Hematopoietic multipotent progenitor cell treated with erythropoietin and hydrocortisone succinate and interleukin-3 and kit ligand, for 15 days (in vitro differentiated cells): Measurements from ENCODE around the gene KATNB1.

Experiments used
- DNase-seq: peaks from one replicate; pipeline ENCODE4 v3.0.0-alpha.2; 2015; ENCODE audit warnings: low spot score

Gene KATNB1

GRCh38 chr16:57735755-57736418 lies at the start of gene KATNB1:
TSS of gene KATNB1 (plus strand) at chr16:57735770. CDS start at chr16:57737244, 1,474 bp downstream.
- DNase-seq, result no peak

GRCh38 chr16:57686577-57686976 lies 49.0 kb upstream of the KATNB1 start:
- DNase-seq, result no peak

- no peak for DNase-seq
These were observed 48.1 kb upstream of the KATNB1 start for GRCh38 chr16:57687363-57687929.

- DNase-seq, result no peak
These were observed 47.0 kb upstream of the KATNB1 start for GRCh38 chr16:57688487-57688986.

- DNase-seq, result no peak
These were observed 46.4 kb upstream of the KATNB1 start for GRCh38 chr16:57688987-57689761.

- DNase-seq, result peak; percentile 78
These were observed 45.6 kb upstream of the KATNB1 start for GRCh38 chr16:57689762-57690558.

- DNase-seq, result peak; percentile 56
These were observed 44.6 kb upstream of the KATNB1 start for GRCh38 chr16:57690782-57691471.

GRCh38 chr16:57692636-57693035 lies 42.9 kb upstream of the KATNB1 start:
- no peak for DNase-seq

- no peak for DNase-seq
These were observed 42.0 kb upstream of the KATNB1 start for GRCh38 chr16:57693550-57693949.

GRCh38 chr16:57694231-57694724 lies 41.3 kb upstream of the KATNB1 start:
- DNase-seq, result no peak

- peak; percentile 68 for DNase-seq
These were observed 40.6 kb upstream of the KATNB1 start, which contains the start of gene DRC7 for GRCh38 chr16:57694725-57695679. TSS of gene DRC7 (plus strand) at chr16:57694806. CDS start at chr16:57697950, 3,144 bp downstream.

GRCh38 chr16:57695680-57696069 lies 39.9 kb upstream of the KATNB1 start:
- DNase-seq, result peak; percentile 45

GRCh38 chr16:57696240-57696639 lies 39.3 kb upstream of the KATNB1 start:
- no peak for DNase-seq

GRCh38 chr16:57697896-57698537 lies 37.6 kb upstream of the KATNB1 start:
- DNase-seq, result no peak

GRCh38 chr16:57698812-57699405 lies 36.7 kb upstream of the KATNB1 start:
- DNase-seq, result no peak

- no peak for DNase-seq
These were observed 36.1 kb upstream of the KATNB1 start for GRCh38 chr16:57699481-57699880.

GRCh38 chr16:57699899-57700298 lies 35.7 kb upstream of the KATNB1 start:
- peak; percentile 22 for DNase-seq

- peak; percentile 16 for DNase-seq
These were observed 34.6 kb upstream of the KATNB1 start for GRCh38 chr16:57700781-57701551.
